Stimulated activated CD4-positive, alpha-beta T cell treated with anti-CD3 and anti-CD28 coated beads, Interleukin-4, amount 100 ng/mL, for 24 hours (primary cell): Measurements from ENCODE around the gene SLC12A5.
"Not testable (repeated sequence)": the region's sequence is repeated elsewhere in the genome, so short reads cannot be mapped to it uniquely, and the experiment has no call there.

Experiments
- DNase-seq: peaks from one replicate; pipeline ENCODE4 v3.0.0-alpha.2; 2020

Gene SLC12A5

GRCh38 chr20:46028772-46029371 is at the start of gene SLC12A5:
Gene SLC12A5, plus strand, starts transcription at chr20:46029215. Its CDS starts 130 bp downstream, at chr20:46029345.
- DNase-seq, result no peak

GRCh38 chr20:45981261-45981660 is 47.8 kb upstream of the SLC12A5 start:
- no peak for DNase-seq

- no peak for DNase-seq
Measured at GRCh38 chr20:45983279-45983743, 45.7 kb upstream of the SLC12A5 start.

- no peak for DNase-seq
Measured at GRCh38 chr20:45985573-45985972, 43.4 kb upstream of the SLC12A5 start.

- peak; percentile 82 for DNase-seq
Measured at GRCh38 chr20:45987108-45987780, 41.8 kb upstream of the SLC12A5 start.

- not testable (repeated sequence) for DNase-seq
Measured at GRCh38 chr20:45988830-45989229, 40.2 kb upstream of the SLC12A5 start.

GRCh38 chr20:45991616-45992015 is 37.4 kb upstream of the SLC12A5 start:
- no peak for DNase-seq

GRCh38 chr20:45993197-45993951 is 35.6 kb upstream of the SLC12A5 start:
- DNase-seq, result no peak

- no peak for DNase-seq
Measured at GRCh38 chr20:45994761-45995493, 34.1 kb upstream of the SLC12A5 start.

- DNase-seq, result not testable (repeated sequence)
Measured at GRCh38 chr20:45995495-45996097, 33.4 kb upstream of the SLC12A5 start.

GRCh38 chr20:45997187-45997586 is 31.8 kb upstream of the SLC12A5 start:
- DNase-seq, result no peak

GRCh38 chr20:45998337-45998736 is 30.7 kb upstream of the SLC12A5 start:
- DNase-seq, result no peak

GRCh38 chr20:45998761-45999160 is 30.3 kb upstream of the SLC12A5 start:
- peak; percentile 31 for DNase-seq

GRCh38 chr20:45999557-46000261 is 29.3 kb upstream of the SLC12A5 start:
- DNase-seq, result no peak

GRCh38 chr20:46000262-46000996 is 28.6 kb upstream of the SLC12A5 start:
- DNase-seq, result no peak

- DNase-seq, result no peak
Measured at GRCh38 chr20:46001498-46001897, 27.5 kb upstream of the SLC12A5 start.

- no peak for DNase-seq
Measured at GRCh38 chr20:46002008-46002407, 27.0 kb upstream of the SLC12A5 start.

- DNase-seq, result no peak
Measured at GRCh38 chr20:46004187-46004586, 24.8 kb upstream of the SLC12A5 start.

- DNase-seq, result no peak
Measured at GRCh38 chr20:46004889-46005473, 24.0 kb upstream of the SLC12A5 start.

GRCh38 chr20:46006022-46006705 is 22.9 kb upstream of the SLC12A5 start:
- no peak for DNase-seq
